Vagina (tissue), 2 donors: ENCODE measurements around the gene TMEM35B.

Experiments used
- CTCF ChIP-seq, 3 experiments: fragments of 450-650 bp in 2 of 3; fragments of 200-600 bp in 1 of 3; sonication (generic) in 1 of 3; IDR thresholded peaks; one replicate each; pipeline ENCODE4 v1.5.1; 2017 to 2019; ENCODE audit warnings: antibody characterized with exemption in 3 of 3, mild to moderate bottlenecking in 2 of 3, moderate library complexity in 2 of 3
- POLR2A ChIP-seq, 2 donors: fragments of 450-650 bp; IDR thresholded peaks; one replicate each; pipeline ENCODE4 v1.6.1; 2017; ENCODE audit warnings: antibody characterized with exemption in 2 of 2, mild to moderate bottlenecking in 2 of 2, moderate library complexity in 2 of 2
- POLR2AphosphoS5 ChIP-seq, 2 donors: sonication (generic); formaldehyde crosslinking; IDR thresholded peaks; one replicate each; pipeline ENCODE4 v1.9.0; 2017; ENCODE audit warnings: antibody characterized with exemption in 2 of 2, mild to moderate bottlenecking in 2 of 2, low read depth in 1 of 2; ENCODE audit not compliant: insufficient read depth in 1 of 2

- TF ChIP-seq CTCF (IDR thresholded peaks at IDR 0.05) = no peak
- no peak for TF ChIP-seq POLR2AphosphoS5 (IDR thresholded peaks at IDR 0.05; ENCODE audit: insufficient read depth in 1 of 2, low read depth in 1 of 2)
- TF ChIP-seq POLR2A (IDR thresholded peaks at IDR 0.05) = no peak
Measured at GRCh38 chr1:34950428-34950827, 34.7 kb downstream of the TMEM35B start.
